Measurements from ENCODE around the gene DNAAF3.
"Not testable (repeated sequence)": the region's sequence is repeated elsewhere in the genome, so short reads cannot be mapped to it uniquely, and the experiment has no call there.

DNAAF3 gene

DNA sequence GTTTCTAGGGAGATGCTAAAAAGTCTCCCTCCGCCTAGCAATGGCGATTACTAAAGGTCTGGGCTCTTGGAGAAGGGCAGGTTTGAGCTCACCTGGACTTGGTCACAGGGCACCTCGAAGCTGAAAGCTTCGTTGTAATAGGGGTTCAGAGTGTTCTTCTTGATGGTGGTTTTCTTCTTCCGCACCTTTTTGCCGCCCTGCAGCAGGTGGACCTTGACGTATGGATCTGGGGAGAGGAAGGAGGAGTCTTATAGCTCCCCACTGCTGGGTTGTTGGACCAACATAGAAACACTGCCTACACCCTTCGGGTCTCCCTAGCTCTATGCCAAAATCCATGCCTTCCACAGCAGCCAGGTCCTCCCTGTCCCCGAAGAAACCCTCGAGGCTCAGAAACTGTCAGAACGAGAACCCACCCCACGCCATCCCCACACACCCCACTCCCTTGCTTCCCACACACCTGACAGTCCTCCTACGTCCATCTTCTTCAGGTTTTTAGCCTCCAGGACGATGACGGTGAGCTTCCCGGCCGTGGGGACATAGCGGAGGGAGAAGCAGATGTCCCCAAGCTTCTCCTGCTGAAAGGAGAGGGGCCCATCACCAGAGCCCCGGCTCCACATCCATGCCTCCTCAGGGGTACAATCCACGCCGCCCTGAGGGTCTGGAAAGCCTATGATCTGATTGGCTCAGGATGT, 8.2 kb upstream of the DNAAF3 start:
- peaks cover 79% of the 10 kb centered on the region for H3K27me3 ChIP-seq (ENCODE audit: control insufficient read depth, insufficient read depth, low read length)
- H3K9me3 ChIP-seq (ENCODE audit: control insufficient read depth, low read depth, low read length), result no peaks in the 10 kb centered on the region
- H3K4me3 ChIP-seq (ENCODE audit: low read length), result peak overlapping the region; percentile 72
- H3K4me1 ChIP-seq (ENCODE audit: control insufficient read depth, low read depth, low read length), result peaks cover 14% of the 10 kb centered on the region
- H3K9ac ChIP-seq (ENCODE audit: low read length), result no peak overlapping the region
- H3K36me3 ChIP-seq (ENCODE audit: control insufficient read depth, low read depth, low read length), result no peaks in the 10 kb centered on the region
- no peak overlapping the region for H3K27ac ChIP-seq (ENCODE audit: low read length)

GRCh38 chr19:55173714-55174409, 7.4 kb upstream of the DNAAF3 start:
- H3K36me3 ChIP-seq (ENCODE audit: control insufficient read depth, low read depth, low read length), result no peaks in the 10 kb centered on the region
- peaks cover 12% of the 10 kb centered on the region for H3K4me1 ChIP-seq (ENCODE audit: control insufficient read depth, low read depth, low read length)
- H3K4me3 ChIP-seq (ENCODE audit: low read length), result peak overlapping the region; percentile 72
- H3K27ac ChIP-seq (ENCODE audit: low read length), result no peak overlapping the region
- H3K9me3 ChIP-seq (ENCODE audit: control insufficient read depth, low read depth, low read length), result no peaks in the 10 kb centered on the region
- peaks cover 83% of the 10 kb centered on the region for H3K27me3 ChIP-seq (ENCODE audit: control insufficient read depth, insufficient read depth, low read length)
- no peak overlapping the region for H3K9ac ChIP-seq (ENCODE audit: low read length)

DNA sequence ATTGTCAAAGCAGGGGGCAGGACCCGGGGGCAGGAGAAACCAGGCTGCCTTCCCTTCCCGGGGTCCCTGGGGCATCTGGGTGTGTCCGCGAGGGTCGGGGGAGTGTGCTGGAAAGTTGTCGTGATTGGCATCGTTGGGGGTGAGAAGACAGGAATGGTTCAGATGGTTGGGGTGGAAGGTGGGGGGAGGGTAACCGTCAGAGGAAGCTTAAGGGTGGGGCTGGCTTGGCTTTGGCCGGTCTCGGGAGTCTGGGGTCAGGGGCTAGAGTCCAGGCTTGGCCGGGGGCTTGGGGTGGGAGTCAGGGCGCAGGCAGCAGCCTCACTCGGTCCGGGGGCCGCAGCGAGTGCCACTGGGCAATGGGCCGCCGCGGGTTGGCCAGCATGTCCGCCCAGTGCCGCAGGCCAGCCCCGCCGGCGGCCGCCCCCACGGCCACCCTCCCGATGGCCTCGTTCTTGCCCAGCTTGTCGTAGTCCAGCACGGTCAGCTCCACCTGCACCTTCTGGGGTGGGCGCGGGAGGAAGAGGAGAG, 6.8 kb upstream of the DNAAF3 start:
- no peaks in the 10 kb centered on the region for H3K9me3 ChIP-seq (ENCODE audit: control insufficient read depth, low read depth, low read length)
- peaks cover 12% of the 10 kb centered on the region for H3K4me1 ChIP-seq (ENCODE audit: control insufficient read depth, low read depth, low read length)
- H3K9ac ChIP-seq (ENCODE audit: low read length), result no peak overlapping the region
- no peaks in the 10 kb centered on the region for H3K36me3 ChIP-seq (ENCODE audit: control insufficient read depth, low read depth, low read length)
- no peak overlapping the region for H3K27ac ChIP-seq (ENCODE audit: low read length)
- H3K27me3 ChIP-seq (ENCODE audit: control insufficient read depth, insufficient read depth, low read length), result peaks cover 84% of the 10 kb centered on the region
- peak overlapping the region; percentile 72 for H3K4me3 ChIP-seq (ENCODE audit: low read length)

GRCh38 chr19:55172741-55173140, 6.3 kb upstream of the DNAAF3 start:
- peak overlapping the region; percentile 72 for H3K4me3 ChIP-seq (ENCODE audit: low read length)
- peaks cover 86% of the 10 kb centered on the region for H3K27me3 ChIP-seq (ENCODE audit: control insufficient read depth, insufficient read depth, low read length)
- no peaks in the 10 kb centered on the region for H3K36me3 ChIP-seq (ENCODE audit: control insufficient read depth, low read depth, low read length)
- no peaks in the 10 kb centered on the region for H3K9me3 ChIP-seq (ENCODE audit: control insufficient read depth, low read depth, low read length)
- no peak overlapping the region for H3K27ac ChIP-seq (ENCODE audit: low read length)
- H3K9ac ChIP-seq (ENCODE audit: low read length), result no peak overlapping the region
- peaks cover 12% of the 10 kb centered on the region for H3K4me1 ChIP-seq (ENCODE audit: control insufficient read depth, low read depth, low read length)

GRCh38 chr19:55172318-55172717, 5.9 kb upstream of the DNAAF3 start:
- peaks cover 86% of the 10 kb centered on the region for H3K27me3 ChIP-seq (ENCODE audit: control insufficient read depth, insufficient read depth, low read length)
- H3K27ac ChIP-seq (ENCODE audit: low read length), result not testable (repeated sequence)

GRCh38 chr19:55171440-55171839, 5.0 kb upstream of the DNAAF3 start:
- no peak overlapping the region for H3K9ac ChIP-seq (ENCODE audit: low read length)
- peaks cover 84% of the 10 kb centered on the region for H3K27me3 ChIP-seq (ENCODE audit: control insufficient read depth, insufficient read depth, low read length)
- H3K27ac ChIP-seq (ENCODE audit: low read length), result no peak overlapping the region
- no peaks in the 10 kb centered on the region for H3K36me3 ChIP-seq (ENCODE audit: control insufficient read depth, low read depth, low read length)
- peaks cover 16% of the 10 kb centered on the region for H3K4me1 ChIP-seq (ENCODE audit: control insufficient read depth, low read depth, low read length)
- no peaks in the 10 kb centered on the region for H3K9me3 ChIP-seq (ENCODE audit: control insufficient read depth, low read depth, low read length)
- H3K4me3 ChIP-seq (ENCODE audit: low read length), result no peak overlapping the region

More at GRCh38 chr19:55172318-55172717, 5.9 kb upstream of the DNAAF3 start:
- H3K4me3 ChIP-seq (ENCODE audit: low read length), result peak overlapping the region; percentile 72
- H3K36me3 ChIP-seq (ENCODE audit: control insufficient read depth, low read depth, low read length); H3K9me3 ChIP-seq (ENCODE audit: control insufficient read depth, low read depth, low read length); H3K9ac ChIP-seq (ENCODE audit: low read length): not testable (repeated sequence)
- peaks cover 12% of the 10 kb centered on the region for H3K4me1 ChIP-seq (ENCODE audit: control insufficient read depth, low read depth, low read length)

DNA sequence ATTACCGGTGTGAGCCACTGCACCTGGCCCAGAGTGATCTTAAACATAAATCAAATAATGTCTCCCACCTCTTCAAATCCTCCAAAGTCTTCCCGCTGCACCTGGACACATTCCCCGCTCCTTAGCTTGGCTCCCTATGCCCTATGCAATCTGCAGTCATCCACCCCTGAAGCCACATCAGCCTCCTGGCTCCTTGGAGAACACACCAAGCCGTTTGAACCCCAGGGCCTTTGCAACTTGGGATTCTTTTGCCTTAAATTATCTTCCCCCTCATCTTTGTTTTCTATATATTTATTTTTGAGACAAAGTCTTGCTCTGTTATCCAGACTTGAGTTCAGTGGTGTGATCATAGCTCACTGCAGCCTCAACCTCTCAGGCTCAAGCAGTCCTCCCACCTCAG, 2.7 kb upstream of the DNAAF3 start:
- Histone ChIP-seq H3K27me3 (ENCODE audit: control insufficient read depth, insufficient read depth, low read length) (peaks cover 61% of the 10 kb centered on the region), H3K4me1 (ENCODE audit: control insufficient read depth, low read depth, low read length) (peaks cover 12% of the 10 kb centered on the region), H3K4me3 (ENCODE audit: low read length) (no peak overlapping the region), H3K9ac (ENCODE audit: low read length) (no peak overlapping the region), H3K36me3 (ENCODE audit: control insufficient read depth, low read depth, low read length) (no peaks in the 10 kb centered on the region), H3K27ac (ENCODE audit: low read length) (no peak overlapping the region), H3K9me3 (ENCODE audit: control insufficient read depth, low read depth, low read length) (no peaks in the 10 kb centered on the region)

DNA sequence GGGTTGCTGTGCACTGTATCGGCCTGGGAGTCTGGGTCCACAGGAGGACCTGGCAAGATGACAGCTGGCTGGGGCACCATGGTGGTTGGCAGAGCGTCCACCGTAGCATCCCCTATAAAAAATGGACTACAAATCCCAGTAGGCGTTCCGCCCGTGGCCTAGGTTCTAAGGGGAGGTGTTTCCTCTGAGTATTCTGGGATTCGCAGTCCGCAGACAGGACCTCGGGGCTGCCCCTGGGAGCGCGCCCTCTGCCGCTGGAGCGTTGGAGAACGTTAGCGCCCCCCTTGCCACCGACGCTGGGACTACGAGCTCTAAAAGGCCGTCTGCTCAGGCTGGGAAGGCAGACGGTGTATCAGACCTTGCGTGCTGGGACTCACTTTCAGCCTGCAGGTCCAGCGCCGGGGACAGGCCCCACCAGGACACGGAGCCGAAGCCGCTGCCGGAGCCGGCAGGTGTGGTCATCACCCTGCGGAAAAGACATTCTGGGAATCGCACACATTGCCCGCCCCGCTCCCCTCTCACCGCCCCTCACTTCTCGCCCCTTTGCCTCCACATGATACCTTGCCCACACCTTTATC, 372 bp downstream of the DNAAF3 start:
- Histone ChIP-seq H3K36me3 (ENCODE audit: control insufficient read depth, low read depth, low read length) (no peaks in the 10 kb centered on the region), H3K9ac (ENCODE audit: low read length) (peak overlapping the region; percentile 29), H3K9me3 (ENCODE audit: control insufficient read depth, low read depth, low read length) (no peaks in the 10 kb centered on the region), H3K4me3 (ENCODE audit: low read length) (peak overlapping the region; percentile 71), H3K27ac (ENCODE audit: low read length) (no peak overlapping the region), H3K4me1 (ENCODE audit: control insufficient read depth, low read depth, low read length) (peaks cover 4% of the 10 kb centered on the region), H3K27me3 (ENCODE audit: control insufficient read depth, insufficient read depth, low read length) (peaks cover 47% of the 10 kb centered on the region)

- no peak overlapping the region for H3K9ac ChIP-seq (ENCODE audit: low read length)
- peaks cover 14% of the 10 kb centered on the region for H3K4me1 ChIP-seq (ENCODE audit: control insufficient read depth, low read depth, low read length)
- H3K27me3 ChIP-seq (ENCODE audit: control insufficient read depth, insufficient read depth, low read length), result peaks cover 19% of the 10 kb centered on the region
- H3K9me3 ChIP-seq (ENCODE audit: control insufficient read depth, low read depth, low read length), result no peaks in the 10 kb centered on the region
- H3K4me3 ChIP-seq (ENCODE audit: low read length), result no peak overlapping the region
- H3K27ac ChIP-seq (ENCODE audit: low read length), result no peak overlapping the region
- no peaks in the 10 kb centered on the region for H3K36me3 ChIP-seq (ENCODE audit: control insufficient read depth, low read depth, low read length)
Observed at GRCh38 chr19:55161571-55162322, 4.7 kb downstream of the DNAAF3 start.

DNA sequence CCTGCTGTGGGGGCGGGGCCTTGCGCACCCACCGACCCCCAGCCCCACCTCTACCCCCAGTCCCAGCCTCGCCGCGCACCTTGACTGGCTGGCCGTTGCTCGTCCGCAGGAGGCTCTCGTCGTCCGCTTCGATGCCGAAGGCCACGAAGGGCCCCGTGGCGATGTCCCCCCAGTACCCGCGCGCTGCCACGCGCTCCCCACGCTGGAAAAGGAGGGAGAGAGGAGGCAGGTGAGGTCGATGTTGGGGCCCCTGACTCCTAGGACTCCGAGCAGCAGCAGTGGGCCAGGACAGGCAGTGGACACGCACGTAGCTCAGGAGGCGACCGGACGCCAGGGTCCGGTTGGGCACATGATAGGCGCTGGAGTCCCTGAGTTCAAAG, 5.4 kb downstream of the DNAAF3 start:
- H3K4me1 ChIP-seq (ENCODE audit: control insufficient read depth, low read depth, low read length), result peaks cover 14% of the 10 kb centered on the region
- peak overlapping the region; percentile 48 for H3K4me3 ChIP-seq (ENCODE audit: low read length)
- peaks cover 19% of the 10 kb centered on the region for H3K27me3 ChIP-seq (ENCODE audit: control insufficient read depth, insufficient read depth, low read length)
- H3K9ac ChIP-seq (ENCODE audit: low read length), result no peak overlapping the region
- no peak overlapping the region for H3K27ac ChIP-seq (ENCODE audit: low read length)
- H3K36me3 ChIP-seq (ENCODE audit: control insufficient read depth, low read depth, low read length), result no peaks in the 10 kb centered on the region
- no peaks in the 10 kb centered on the region for H3K9me3 ChIP-seq (ENCODE audit: control insufficient read depth, low read depth, low read length)

All from iPS-18a (cell line).